Measurements from ENCODE around the gene QPCTL.
"Not testable (repeated sequence)": the region's sequence is repeated elsewhere in the genome, so short reads cannot be mapped to it uniquely, and the experiment has no call there.

Gene QPCTL

GRCh38 chr19:45717131-45717982 lies 24.9 kb downstream of the QPCTL start:
- DNase-seq (ENCODE audit: low read depth in 2 of 2): peak; percentile 96 to 97

GRCh38 chr19:45717983-45718650 lies 25.7 kb downstream of the QPCTL start:
- no peak for DNase-seq (ENCODE audit: low read depth in 2 of 2)

- DNase-seq (ENCODE audit: low read depth in 2 of 2): not testable (repeated sequence)
These were observed 27.6 kb downstream of the QPCTL start for GRCh38 chr19:45720065-45720464.

GRCh38 chr19:45728683-45729082 lies 36.2 kb downstream of the QPCTL start:
- DNase-seq (ENCODE audit: low read depth in 2 of 2): not testable (repeated sequence)

GRCh38 chr19:45729800-45730290 lies 37.4 kb downstream of the QPCTL start:
- DNase-seq (ENCODE audit: low read depth in 2 of 2): no peak

- peak; percentile 92 to 95 for DNase-seq (ENCODE audit: low read depth in 2 of 2)
These were observed 38.2 kb downstream of the QPCTL start, which contains the start of gene FBXO46 for GRCh38 chr19:45730368-45731288. Gene FBXO46, minus strand, starts transcription at chr19:45730896. Its CDS starts 17,401 bp downstream, at chr19:45713495.

- DNase-seq (ENCODE audit: low read depth in 2 of 2): no peak
These were observed 40.8 kb downstream of the QPCTL start, which contains the start of gene MEIOSIN for GRCh38 chr19:45733160-45733810. Gene MEIOSIN, plus strand, starts transcription at chr19:45733439. Its CDS starts 1,938 bp downstream, at chr19:45735377.

- DNase-seq (ENCODE audit: low read depth in 2 of 2): no peak
These were observed 47.3 kb downstream of the QPCTL start for GRCh38 chr19:45739498-45740439.

GRCh38 chr19:45742969-45743368 lies 50.5 kb downstream of the QPCTL start:
- DNase-seq (ENCODE audit: low read depth in 2 of 2): no peak

GRCh38 chr19:45745606-45746005 lies 53.1 kb downstream of the QPCTL start:
- no peak for DNase-seq (ENCODE audit: low read depth in 2 of 2)

GRCh38 chr19:45746866-45747265 lies 54.4 kb downstream of the QPCTL start:
- no peak for DNase-seq (ENCODE audit: low read depth in 2 of 2)

GRCh38 chr19:45747513-45747912 lies 55.0 kb downstream of the QPCTL start:
- no peak for DNase-seq (ENCODE audit: low read depth in 2 of 2)

GRCh38 chr19:45751483-45751882 lies 59.0 kb downstream of the QPCTL start:
- not testable (repeated sequence) for DNase-seq (ENCODE audit: low read depth in 2 of 2)

- no peak for DNase-seq (ENCODE audit: low read depth in 2 of 2)
These were observed 60.2 kb downstream of the QPCTL start for GRCh38 chr19:45752639-45753038.

- no peak for DNase-seq (ENCODE audit: low read depth in 2 of 2)
These were observed 61.1 kb downstream of the QPCTL start for GRCh38 chr19:45753548-45753947.
